T-helper 1 cell treated with Interleukin-12 subunit alpha and Interleukin-12 subunit beta and Interleukin-4 antibody, amounts not matched to agents 30 ng/mL and 1 ng/mL, for 36 hours (primary cell): ENCODE data around the gene ALK. TPM values are rescaled to one million over a fixed set of nuclear protein-coding genes. Genes with fewer than 3 reads are reported as not detected.

Source experiments
- intact Hi-C: fragments of 100-400 bp; cut with micrococcal nuclease; formaldehyde crosslinking; loops from one replicate; pipeline ENCODE4 v1.15.1; 2024
- total RNA-seq: library from RNA; stranded (reverse); gene quantifications from 2 replicates; pipeline ENCODE4 v1.2.3, GENCODE V29; 2022

ALK gene
- total RNA-seq, 1 donor from 2014 or later: not detected

- intact Hi-C loops: no loop called here
These were observed 198.0 kb downstream of the ALK start for GRCh38 chr2:29723255-29724001.

- intact Hi-C loops: no loop called here
These were observed 201.7 kb downstream of the ALK start for GRCh38 chr2:29719639-29720038.

GRCh38 chr2:29718076-29718686 is 203.2 kb downstream of the ALK start:
- intact Hi-C loops: no loop called here

GRCh38 chr2:29715655-29716054 is 205.7 kb downstream of the ALK start:
- intact Hi-C loops: no loop called here

GRCh38 chr2:29714333-29714732 is 207.1 kb downstream of the ALK start:
- intact Hi-C loops: no loop called here

- intact Hi-C loops: no loop called here
These were observed 215.1 kb downstream of the ALK start for GRCh38 chr2:29706171-29706720.

- intact Hi-C loops: no loop called here
These were observed 215.8 kb downstream of the ALK start for GRCh38 chr2:29705616-29706015.

GRCh38 chr2:29703336-29703735 is 218.1 kb downstream of the ALK start:
- intact Hi-C loops: no loop called here

- intact Hi-C loops: no loop called here
These were observed 219.1 kb downstream of the ALK start for GRCh38 chr2:29702276-29702675.

GRCh38 chr2:29700560-29700959 is 220.8 kb downstream of the ALK start:
- intact Hi-C loops: no loop called here

- intact Hi-C loops: no loop called here
These were observed 222.3 kb downstream of the ALK start for GRCh38 chr2:29699045-29699444.

GRCh38 chr2:29698216-29698615 is 223.2 kb downstream of the ALK start:
- intact Hi-C loops: no loop called here

GRCh38 chr2:29697715-29698114 is 223.7 kb downstream of the ALK start:
- intact Hi-C loops: no loop called here

GRCh38 chr2:29697181-29697580 is 224.2 kb downstream of the ALK start:
- intact Hi-C loops: no loop called here

GRCh38 chr2:29694741-29695140 is 226.6 kb downstream of the ALK start:
- intact Hi-C loops: no loop called here

- intact Hi-C loops: no loop called here
These were observed 229.9 kb downstream of the ALK start for GRCh38 chr2:29691391-29691950.

GRCh38 chr2:29689666-29690065 is 231.7 kb downstream of the ALK start:
- intact Hi-C loops: no loop called here

- intact Hi-C loops: no loop called here
These were observed 233.0 kb downstream of the ALK start for GRCh38 chr2:29688429-29688828.

GRCh38 chr2:29687121-29687520 is 234.3 kb downstream of the ALK start:
- intact Hi-C loops: no loop called here

- intact Hi-C loops: no loop called here
These were observed 244.4 kb downstream of the ALK start for GRCh38 chr2:29676886-29677453.

- intact Hi-C loops: no loop called here
These were observed 256.8 kb downstream of the ALK start for GRCh38 chr2:29664578-29664977.

GRCh38 chr2:29663268-29663667 is 258.1 kb downstream of the ALK start:
- intact Hi-C loops: no loop called here
